GM23338 (cell line): Measurements from ENCODE around the gene ZNF804B. TPM values are rescaled to one million over a fixed set of nuclear protein-coding genes. Genes with fewer than 3 reads are reported as not detected.

Source experiments
- ATAC-seq: fragments of 200-7000 bp; cut with Tn5 transposase; 3 replicates; pipeline ENCODE4 v1.9.1; 2020
- DNase-seq: peaks from one replicate; pipeline ENCODE4 v3.0.0-alpha.2; 2015; ENCODE audit warnings: low spot score
- H2AFZ ChIP-seq: fragments of 200-600 bp; sonication (generic); 2 replicates; pipeline ENCODE4 v1.8.0; 2016; ENCODE audit warnings: antibody characterized with exemption, mild to moderate bottlenecking, moderate library complexity
- H3F3A ChIP-seq: fragments of 200-600 bp; sonication (generic); replicated peaks from 2 replicates; pipeline ENCODE4 v1.8.0; 2017; ENCODE audit warnings: antibody characterized with exemption, mixed run types, low read depth
- H3K27ac ChIP-seq: fragments of 200-600 bp; sonication (generic); 2 replicates; pipeline ENCODE4 v1.6.1; 2016; ENCODE audit warnings: low read depth
- H3K27me3 ChIP-seq: fragments of 200-600 bp; sonication (generic); 2 replicates; pipeline ENCODE4 v1.8.0; 2016; ENCODE audit warnings: mild to moderate bottlenecking, mixed run types, moderate library complexity; ENCODE audit not compliant: insufficient read depth
- H3K36me3 ChIP-seq: fragments of 200-600 bp; sonication (generic); 2 replicates; pipeline ENCODE4 v1.8.0; 2016; ENCODE audit warnings: mild to moderate bottlenecking; ENCODE audit not compliant: insufficient read depth
- H3K4me1 ChIP-seq: fragments of 200-600 bp; sonication (generic); 2 replicates; pipeline ENCODE4 v1.8.0; 2016; ENCODE audit warnings: mild to moderate bottlenecking, moderate library complexity; ENCODE audit not compliant: insufficient read depth
- H3K4me2 ChIP-seq: fragments of 200-600 bp; sonication (generic); 2 replicates; pipeline ENCODE4 v1.7.1; 2017; ENCODE audit warnings: mixed run types
- H3K4me3 ChIP-seq: fragments of 200-600 bp; sonication (generic); 2 replicates; pipeline ENCODE4 v1.6.1; 2016; ENCODE audit warnings: mixed run types
- H3K79me2 ChIP-seq: fragments of 200-600 bp; sonication (generic); replicated peaks from 2 replicates; pipeline ENCODE4 v1.8.0; 2017; ENCODE audit warnings: mild to moderate bottlenecking; ENCODE audit not compliant: insufficient read depth
- H3K9me2 ChIP-seq: fragments of 200-600 bp; sonication (generic); 2 replicates; pipeline ENCODE4 v1.8.0; 2017; ENCODE audit not compliant: insufficient read depth
- H4K20me1 ChIP-seq: fragments of 200-600 bp; sonication (generic); replicated peaks from 2 replicates; pipeline ENCODE4 v1.8.0; 2017; ENCODE audit warnings: mild to moderate bottlenecking; ENCODE audit not compliant: insufficient read depth
- H3K27ac Mint-ChIP-seq: 2 replicates; pipeline ENCODE4 v1.8.0; 2020; ENCODE audit warnings: inconsistent platforms, mild to moderate bottlenecking, moderate library complexity, mixed read lengths
- H3K27me3 Mint-ChIP-seq: 3 replicates; pipeline ENCODE4 v1.8.0; 2022; ENCODE audit warnings: low read depth, mild to moderate bottlenecking, moderate library complexity, mixed read lengths, inconsistent platforms; ENCODE audit not compliant: insufficient read depth, poor library complexity
- H3K36me3 Mint-ChIP-seq: 3 replicates; pipeline ENCODE4 v1.8.0; 2021; ENCODE audit warnings: low read depth, mild to moderate bottlenecking, inconsistent platforms, moderate library complexity, mixed read lengths
- H3K4me1 Mint-ChIP-seq: 3 replicates; pipeline ENCODE4 v1.8.0; 2020; ENCODE audit warnings: mild to moderate bottlenecking, inconsistent platforms, mixed read lengths
- H3K4me3 Mint-ChIP-seq: 3 replicates; pipeline ENCODE4 v1.8.0; 2021; ENCODE audit warnings: moderate library complexity, mild to moderate bottlenecking, inconsistent platforms, mixed read lengths
- H3K9me3 Mint-ChIP-seq: 3 replicates; pipeline ENCODE4 v1.8.0; 2020; ENCODE audit warnings: moderate library complexity, mild to moderate bottlenecking, inconsistent platforms, mixed read lengths
- EZH2 ChIP-seq: fragments of 200-600 bp; sonication (generic); IDR thresholded peaks from one replicate; pipeline ENCODE4 v1.8.0; 2017; ENCODE audit warnings: antibody characterized with exemption, mild to moderate bottlenecking, low read depth; ENCODE audit not compliant: unreplicated experiment
- EZH2phosphoT487 ChIP-seq: fragments of 200-600 bp; sonication (generic); IDR thresholded peaks from one replicate; pipeline ENCODE4 v1.8.1; 2018; ENCODE audit warnings: antibody characterized with exemption; ENCODE audit not compliant: unreplicated experiment
- NANOG ChIP-seq: IDR thresholded peaks from 2 replicates; pipeline ENCODE4 v1.6.1; 2016; ENCODE audit warnings: antibody characterized with exemption, borderline replicate concordance
- POLR2AphosphoS5 ChIP-seq: IDR thresholded peaks from 2 replicates; pipeline ENCODE4 v1.6.1; 2016; ENCODE audit warnings: antibody characterized with exemption, low read depth
- STAT1 ChIP-seq: IDR thresholded peaks from one replicate; pipeline ENCODE4 v1.6.1; 2016; ENCODE audit warnings: antibody characterized with exemption; ENCODE audit not compliant: unreplicated experiment
- ZNF331 ChIP-seq: fragments of 250-450 bp; sonication (Bioruptor Pico); IDR thresholded peaks from 2 replicates; pipeline ENCODE4 v1.5.0; 2020; ENCODE audit warnings: low read depth, mild to moderate bottlenecking, moderate library complexity
- polyA plus RNA-seq: library from polyadenylated mRNA; unstranded; fragments of >200 nt; fragmentation: Nextera tagmentation; extraction: Ambion mirVana; gene quantifications from 2 replicates; pipeline ENCODE4 v1.2.1, GENCODE V29; 2016
- total RNA-seq: library from RNA; depleted of rRNA; stranded (reverse); fragments of >200 nt; shearing (Covaris generic); gene quantifications from 2 replicates; pipeline ENCODE4 v1.2.3, GENCODE V29; 2014
- TF ChIP-seq, protein P1 (sequence below): IDR thresholded peaks from one replicate; pipeline ENCODE4 v1.6.1; 2018; ENCODE audit warnings: antibody characterized with exemption; ENCODE audit not compliant: unreplicated experiment
- TF ChIP-seq, protein P2 (sequence below), 2 experiments: fragments of 200-600 bp in 1 of 2; sonication (generic) in 1 of 2; conservative IDR thresholded peaks; 2 replicates each; pipeline versions ENCODE4 v1.5.1 to v1.6.1; 2016 to 2017; ENCODE audit warnings: antibody characterized with exemption in 2 of 2, low read depth in 2 of 2, mild to moderate bottlenecking in 2 of 2, moderate library complexity in 1 of 2

Gene ZNF804B
- total and polyA plus RNA-seq, 2 experiments from 2014 or later = not detected

- H3K27me3 Mint-ChIP-seq = peaks cover 24% of the 10 kb centered on the region
- Histone ChIP-seq H3F3A (no peaks in the 10 kb centered on the region), H4K20me1 (no peaks in the 10 kb centered on the region), H2AFZ (no peak overlapping the region), H3K9me2 (no peaks in the 10 kb centered on the region), H3K4me1 (peaks cover 3% of the 10 kb centered on the region; the same call in 1 of the 2 replicates), H3K27me3 (peaks cover 51% of the 10 kb centered on the region), H3K4me2 (no peak overlapping the region), H3K27ac (no peak overlapping the region), H3K79me2 (no peaks in the 10 kb centered on the region), H3K4me3 (no peak overlapping the region), H3K36me3 (no peaks in the 10 kb centered on the region)
- ATAC-seq (no peak), DNase-seq (no peak)
- H3K36me3 Mint-ChIP-seq = no peaks in the 10 kb centered on the region
- no peaks in the 10 kb centered on the region; the same call in 2 of the 3 replicates for H3K9me3 Mint-ChIP-seq
- no peak for TF ChIP-seq EZH2phosphoT487
- TF ChIP-seq, protein P1, sequence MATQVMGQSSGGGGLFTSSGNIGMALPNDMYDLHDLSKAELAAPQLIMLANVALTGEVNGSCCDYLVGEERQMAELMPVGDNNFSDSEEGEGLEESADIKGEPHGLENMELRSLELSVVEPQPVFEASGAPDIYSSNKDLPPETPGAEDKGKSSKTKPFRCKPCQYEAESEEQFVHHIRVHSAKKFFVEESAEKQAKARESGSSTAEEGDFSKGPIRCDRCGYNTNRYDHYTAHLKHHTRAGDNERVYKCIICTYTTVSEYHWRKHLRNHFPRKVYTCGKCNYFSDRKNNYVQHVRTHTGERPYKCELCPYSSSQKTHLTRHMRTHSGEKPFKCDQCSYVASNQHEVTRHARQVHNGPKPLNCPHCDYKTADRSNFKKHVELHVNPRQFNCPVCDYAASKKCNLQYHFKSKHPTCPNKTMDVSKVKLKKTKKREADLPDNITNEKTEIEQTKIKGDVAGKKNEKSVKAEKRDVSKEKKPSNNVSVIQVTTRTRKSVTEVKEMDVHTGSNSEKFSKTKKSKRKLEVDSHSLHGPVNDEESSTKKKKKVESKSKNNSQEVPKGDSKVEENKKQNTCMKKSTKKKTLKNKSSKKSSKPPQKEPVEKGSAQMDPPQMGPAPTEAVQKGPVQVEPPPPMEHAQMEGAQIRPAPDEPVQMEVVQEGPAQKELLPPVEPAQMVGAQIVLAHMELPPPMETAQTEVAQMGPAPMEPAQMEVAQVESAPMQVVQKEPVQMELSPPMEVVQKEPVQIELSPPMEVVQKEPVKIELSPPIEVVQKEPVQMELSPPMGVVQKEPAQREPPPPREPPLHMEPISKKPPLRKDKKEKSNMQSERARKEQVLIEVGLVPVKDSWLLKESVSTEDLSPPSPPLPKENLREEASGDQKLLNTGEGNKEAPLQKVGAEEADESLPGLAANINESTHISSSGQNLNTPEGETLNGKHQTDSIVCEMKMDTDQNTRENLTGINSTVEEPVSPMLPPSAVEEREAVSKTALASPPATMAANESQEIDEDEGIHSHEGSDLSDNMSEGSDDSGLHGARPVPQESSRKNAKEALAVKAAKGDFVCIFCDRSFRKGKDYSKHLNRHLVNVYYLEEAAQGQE = no peak
- no peak for TF ChIP-seq NANOG
- TF ChIP-seq POLR2AphosphoS5 = no peak
- TF ChIP-seq ZNF331 = no peak
- TF ChIP-seq STAT1 = no peak
- H3K27ac Mint-ChIP-seq = no peak overlapping the region
- no peak overlapping the region for H3K4me3 Mint-ChIP-seq
- H3K4me1 Mint-ChIP-seq = peaks cover 8% of the 10 kb centered on the region
Observed at GRCh38 chr7:88757371-88757770, 2.1 kb upstream of the ZNF804B start.

DNA sequence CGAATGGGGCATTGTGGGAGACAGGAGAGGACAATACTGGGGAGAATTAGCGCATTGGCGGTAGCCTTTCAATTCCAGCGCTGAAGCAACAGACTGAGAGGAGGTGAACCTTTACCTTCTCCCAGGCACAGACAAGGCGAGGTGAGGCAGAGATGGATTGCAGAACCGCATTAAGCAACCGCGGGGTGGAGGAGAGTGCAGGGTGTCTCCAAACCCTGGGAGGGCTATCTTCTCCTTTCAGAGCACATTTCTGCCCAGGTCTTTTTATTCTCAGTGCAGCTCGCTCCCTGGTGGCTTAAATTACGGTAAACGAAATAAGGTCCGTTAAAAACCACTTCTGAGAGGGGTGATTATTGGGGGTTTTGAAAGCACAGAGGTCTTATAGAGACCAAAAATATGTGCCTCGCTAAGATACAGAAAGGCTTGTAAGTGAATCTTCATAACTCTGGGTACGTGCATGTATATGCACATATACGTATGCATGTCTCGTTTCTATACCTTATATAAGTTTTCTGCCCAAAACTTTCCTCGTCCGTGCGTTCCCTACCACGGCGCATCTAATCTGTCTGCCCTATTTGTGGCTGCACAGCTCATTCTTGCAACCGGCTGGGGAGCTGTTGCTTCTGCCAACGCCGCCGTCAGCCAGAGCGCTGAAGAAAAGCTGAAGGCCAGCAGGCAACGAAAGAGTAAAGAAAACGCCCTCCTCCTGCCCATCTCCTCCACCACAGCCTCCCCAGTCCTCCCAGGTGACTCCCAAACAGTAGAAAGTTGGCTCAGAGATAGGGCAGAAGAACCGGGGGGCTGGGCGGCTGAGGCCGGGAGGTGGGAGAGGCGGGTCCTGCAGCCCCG, 895 bp upstream of the ZNF804B start:
- Histone ChIP-seq H3K4me3 (peak overlapping the region; percentile 65), H2AFZ (peak overlapping the region; percentile 97), H3F3A (no peaks in the 10 kb centered on the region), H3K36me3 (no peaks in the 10 kb centered on the region), H3K9me2 (no peaks in the 10 kb centered on the region), H3K79me2 (no peaks in the 10 kb centered on the region), H3K27ac (no peak overlapping the region), H3K4me2 (peak overlapping the region; percentile 91), H3K27me3 (peaks cover 51% of the 10 kb centered on the region), H4K20me1 (no peaks in the 10 kb centered on the region), H3K4me1 (peaks cover 3% of the 10 kb centered on the region; the same call in 1 of the 2 replicates)
- DNase-seq (peak; percentile 65), ATAC-seq (peak; percentile 56)
- H3K27me3 Mint-ChIP-seq = peaks cover 24% of the 10 kb centered on the region
- H3K9me3 Mint-ChIP-seq = no peaks in the 10 kb centered on the region; the same call in 2 of the 3 replicates
- peak overlapping the region; percentile 81 for H3K4me3 Mint-ChIP-seq
- H3K27ac Mint-ChIP-seq = no peak overlapping the region
- H3K4me1 Mint-ChIP-seq = peaks cover 8% of the 10 kb centered on the region
- TF ChIP-seq EZH2phosphoT487 = no peak
- no peak for TF ChIP-seq EZH2
- TF ChIP-seq, protein P2, sequence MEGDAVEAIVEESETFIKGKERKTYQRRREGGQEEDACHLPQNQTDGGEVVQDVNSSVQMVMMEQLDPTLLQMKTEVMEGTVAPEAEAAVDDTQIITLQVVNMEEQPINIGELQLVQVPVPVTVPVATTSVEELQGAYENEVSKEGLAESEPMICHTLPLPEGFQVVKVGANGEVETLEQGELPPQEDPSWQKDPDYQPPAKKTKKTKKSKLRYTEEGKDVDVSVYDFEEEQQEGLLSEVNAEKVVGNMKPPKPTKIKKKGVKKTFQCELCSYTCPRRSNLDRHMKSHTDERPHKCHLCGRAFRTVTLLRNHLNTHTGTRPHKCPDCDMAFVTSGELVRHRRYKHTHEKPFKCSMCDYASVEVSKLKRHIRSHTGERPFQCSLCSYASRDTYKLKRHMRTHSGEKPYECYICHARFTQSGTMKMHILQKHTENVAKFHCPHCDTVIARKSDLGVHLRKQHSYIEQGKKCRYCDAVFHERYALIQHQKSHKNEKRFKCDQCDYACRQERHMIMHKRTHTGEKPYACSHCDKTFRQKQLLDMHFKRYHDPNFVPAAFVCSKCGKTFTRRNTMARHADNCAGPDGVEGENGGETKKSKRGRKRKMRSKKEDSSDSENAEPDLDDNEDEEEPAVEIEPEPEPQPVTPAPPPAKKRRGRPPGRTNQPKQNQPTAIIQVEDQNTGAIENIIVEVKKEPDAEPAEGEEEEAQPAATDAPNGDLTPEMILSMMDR (conservative IDR thresholded peaks at IDR 0.05; ENCODE audit: low read depth in 2 of 2) = peak in 1 of 2 experiments; percentile 1; a peak in 1 of 4 replicates
- TF ChIP-seq, protein P1 = no peak
- no peaks in the 10 kb centered on the region for H3K36me3 Mint-ChIP-seq
